Psoas muscle (tissue), 8 donors: ENCODE measurements around the gene TCF19. TPM values are rescaled to one million over a fixed set of nuclear protein-coding genes. Genes with fewer than 3 reads are reported as not detected.

ENCODE experiments used
- ATAC-seq, 4 donors: fragments of 200-7000 bp; cut with Tn5 transposase; one replicate each; pipeline ENCODE4 v1.9.1; 2020; ENCODE audit warnings: moderate library complexity in 3 of 4, mild to moderate bottlenecking in 2 of 4
- DNase-seq, 2 donors: peaks; one replicate each; pipeline ENCODE4 v3.0.0-alpha.2; 2020
- H3K27ac ChIP-seq: fragments of 200-600 bp; one replicate; pipeline ENCODE4 v1.8.0; 2022
- H3K27me3 ChIP-seq, 3 donors: fragments of 200-600 bp in 1 of 3; one replicate each; pipeline versions ENCODE4 v1.6.1 to v1.8.0; 2013 to 2022; ENCODE audit warnings: low read length in 2 of 3, mild to moderate bottlenecking in 2 of 3, moderate library complexity in 1 of 3; ENCODE audit not compliant: insufficient read depth in 3 of 3
- H3K36me3 ChIP-seq, 2 donors: fragments of 200-600 bp in 1 of 2; one replicate each; pipeline versions ENCODE4 v1.6.1 to v1.8.0; 2013 to 2022; ENCODE audit warnings: low read depth in 1 of 2, mild to moderate bottlenecking in 1 of 2, moderate library complexity in 1 of 2; ENCODE audit not compliant: insufficient read depth in 1 of 2
- H3K4me1 ChIP-seq: fragments of 200-600 bp; one replicate; pipeline ENCODE4 v1.8.0; 2022
- H3K4me3 ChIP-seq: fragments of 200-600 bp; one replicate; pipeline ENCODE4 v1.8.0; 2022; ENCODE audit warnings: mild to moderate bottlenecking
- H3K9me3 ChIP-seq: fragments of 200-600 bp; one replicate; pipeline ENCODE4 v1.8.0; 2022
- WGBS, 3 donors: extraction: QIAGEN DNeasy Blood & Tissue Kit; methylation state at CpG; one replicate each; pipeline versions ENCODE4 v1.1.6 to v1.1.7; 2013; 5-methylcytosine and 5-hydroxymethylcytosine counted together
- intact Hi-C, 2 donors: fragments of 100-400 bp; cut with DNase I; formaldehyde crosslinking; loops; one replicate each; pipeline versions ENCODE4 v1.11.0 to v1.14.2; 2022
- polyA plus RNA-seq, 3 donors: library from polyadenylated mRNA; stranded (reverse); fragments of 200-250 nt; gene quantifications; one replicate each; pipeline ENCODE4 v1.2.3, GENCODE V29; 2013
- total RNA-seq, 4 donors: library from RNA; stranded (reverse); fragmentation: NEBNext Ultra II Directional in 2 of 4; extraction: Animal tissue kit (Norgen Biotek cat#: 25700) in 2 of 4; gene quantifications; one replicate each; pipeline versions ENCODE4 v1.2.1 to v1.2.4, GENCODE V29; 2021 to 2023
- TF ChIP-seq, protein P1 (sequence below): fragments of 200-600 bp; IDR thresholded peaks from one replicate; pipeline ENCODE4 v1.8.0; 2022; ENCODE audit warnings: antibody characterized with exemption
- donor health status: healthy with polysubstance abuse.
- donor health status: DM: no; HTN: no; CAD: no; lungs with moderate emphysema.
- donor health status: Bipolar disorder and iron deficiency.
- donor health status: healthy.
- donor health status: DM: yes; HTN: yes; CAD: no.
- donor health status: DM: no; HTN: no; CAD: no.
- donor health status: DM: no; HTN: no; CAD: no.
- donor health status: DM: yes; HTN: yes; CAD: no.

The TCF19 gene
- total and polyA plus RNA-seq, 7 donors, result 1.4 to 4.8 (median 1.8) TPM

DNA sequence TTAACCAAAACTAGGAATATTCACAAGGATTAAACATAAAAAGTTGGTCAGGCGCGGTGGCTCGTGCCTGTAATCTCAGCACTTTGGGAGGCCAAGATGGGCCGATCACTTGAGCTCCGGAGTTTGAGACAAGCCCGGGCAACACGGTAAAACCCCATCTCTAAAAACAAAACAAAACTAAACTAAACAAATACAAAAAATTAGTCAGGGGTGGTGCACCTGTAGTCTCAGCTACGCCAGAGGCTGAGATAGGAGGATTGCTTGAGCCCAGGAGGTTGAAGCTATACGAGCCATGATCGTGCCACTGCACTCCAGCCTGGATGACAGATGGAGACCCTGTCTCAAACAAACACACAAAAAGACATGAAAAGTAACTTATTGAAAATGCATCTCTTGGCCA, 22.7 kb upstream of the TCF19 start:
- Histone ChIP-seq H3K36me3 (no peaks in the 10 kb centered on the region), H3K27me3 (no peaks in the 10 kb centered on the region), H3K4me3 (no peak overlapping the region), H3K4me1 (no peaks in the 10 kb centered on the region), H3K27ac (no peak overlapping the region), H3K9me3 (no peaks in the 10 kb centered on the region)
- TF ChIP-seq, protein P1, sequence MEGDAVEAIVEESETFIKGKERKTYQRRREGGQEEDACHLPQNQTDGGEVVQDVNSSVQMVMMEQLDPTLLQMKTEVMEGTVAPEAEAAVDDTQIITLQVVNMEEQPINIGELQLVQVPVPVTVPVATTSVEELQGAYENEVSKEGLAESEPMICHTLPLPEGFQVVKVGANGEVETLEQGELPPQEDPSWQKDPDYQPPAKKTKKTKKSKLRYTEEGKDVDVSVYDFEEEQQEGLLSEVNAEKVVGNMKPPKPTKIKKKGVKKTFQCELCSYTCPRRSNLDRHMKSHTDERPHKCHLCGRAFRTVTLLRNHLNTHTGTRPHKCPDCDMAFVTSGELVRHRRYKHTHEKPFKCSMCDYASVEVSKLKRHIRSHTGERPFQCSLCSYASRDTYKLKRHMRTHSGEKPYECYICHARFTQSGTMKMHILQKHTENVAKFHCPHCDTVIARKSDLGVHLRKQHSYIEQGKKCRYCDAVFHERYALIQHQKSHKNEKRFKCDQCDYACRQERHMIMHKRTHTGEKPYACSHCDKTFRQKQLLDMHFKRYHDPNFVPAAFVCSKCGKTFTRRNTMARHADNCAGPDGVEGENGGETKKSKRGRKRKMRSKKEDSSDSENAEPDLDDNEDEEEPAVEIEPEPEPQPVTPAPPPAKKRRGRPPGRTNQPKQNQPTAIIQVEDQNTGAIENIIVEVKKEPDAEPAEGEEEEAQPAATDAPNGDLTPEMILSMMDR, result no peak
- 82 to 94% (median 90%) methylated on average over 10 of the region's 10 CpGs for WGBS, 3 donors
- ATAC-seq (no peak), DNase-seq (no peak)
- intact Hi-C loops, result loop anchor here in 1 of 2 donors (2.0 kb wide), 1 partner anchor 231 kb away; no protein-coding TSS in a partner anchor

DNA sequence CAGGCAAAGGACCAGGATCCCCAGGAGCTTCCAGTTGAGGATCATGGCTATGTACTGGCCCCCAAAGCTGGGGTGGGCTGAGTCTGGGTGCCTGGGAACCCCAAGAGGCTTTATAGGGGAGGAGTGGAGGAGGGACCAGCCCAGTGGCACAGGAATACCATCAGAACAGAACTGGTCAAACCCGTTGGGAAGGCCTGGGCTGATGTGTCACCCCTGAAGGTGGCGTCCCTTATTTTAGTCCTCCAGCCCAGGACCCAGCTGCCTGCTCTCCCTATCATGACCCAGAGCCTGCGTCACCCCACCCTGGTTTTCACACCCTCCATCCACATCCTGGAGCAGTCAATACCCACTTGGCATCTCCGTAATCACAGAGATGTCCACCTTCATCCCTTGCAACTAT, 19.4 kb upstream of the TCF19 start, which contains the start of gene PSORS1C2:
Gene PSORS1C2, minus strand, starts transcription at position 85 of the 400 bp plus-strand sequence. Its CDS starts 40 bp downstream, at position 45.
- ATAC-seq (no peak), DNase-seq (no peak)
- no peak within 1 kb of the TSS for H3K4me3 ChIP-seq
- H3K27me3 ChIP-seq, result no peaks in the 10 kb centered on the region
- H3K36me3 ChIP-seq, result peaks cover 0 to 19% of the 10 kb centered on the region in 2 donors
- WGBS, 3 donors, result 80 to 94% (median 84%) methylated on average over 4 of the region's 4 CpGs
- TF ChIP-seq, protein P1, result no peak
- intact Hi-C loops, result loop anchor here (2.0 kb wide), 2 partner anchors 54 to 228 kb away; no protein-coding TSS in a partner anchor
- H3K9me3 ChIP-seq, result no peaks in the 10 kb centered on the region
- H3K27ac ChIP-seq, result no peak within 1 kb of the TSS
- no peaks in the 10 kb centered on the region for H3K4me1 ChIP-seq

DNA sequence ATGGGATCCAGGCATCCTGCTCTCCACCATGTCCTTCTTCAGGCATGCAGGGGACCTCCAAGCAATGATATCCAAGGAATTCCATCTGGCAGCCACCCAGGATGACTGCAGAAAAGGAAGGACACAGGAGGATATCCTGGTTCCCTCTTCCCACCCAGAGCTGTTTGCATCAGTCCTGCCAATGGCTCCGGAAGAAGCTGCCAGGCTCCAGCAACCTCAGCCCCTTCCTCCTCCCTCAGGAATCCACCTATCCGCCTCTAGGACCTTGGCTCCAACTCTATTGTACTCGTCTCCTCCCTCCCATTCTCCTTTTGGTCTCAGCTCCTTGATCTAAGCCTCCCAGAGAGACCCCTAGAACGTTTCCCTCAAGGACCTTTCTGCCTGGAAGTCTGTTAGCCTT, 18.8 kb upstream of the TCF19 start:
- Histone ChIP-seq H3K36me3 (peaks cover 0 to 26% of the 10 kb centered on the region in 2 donors), H3K27ac (no peak overlapping the region), H3K27me3 (no peaks in the 10 kb centered on the region), H3K4me3 (no peak overlapping the region), H3K4me1 (no peaks in the 10 kb centered on the region), H3K9me3 (no peaks in the 10 kb centered on the region)
- WGBS, 3 donors, result 15 to 16% (median 15%) methylated on average over 4 of the region's 4 CpGs
- TF ChIP-seq, protein P1, result no peak
- DNase-seq, result no peak
- ATAC-seq, result no peak
- intact Hi-C loops, result loop anchor here (2.0 kb wide), 2 partner anchors 53 to 227 kb away; no protein-coding TSS in a partner anchor

DNA sequence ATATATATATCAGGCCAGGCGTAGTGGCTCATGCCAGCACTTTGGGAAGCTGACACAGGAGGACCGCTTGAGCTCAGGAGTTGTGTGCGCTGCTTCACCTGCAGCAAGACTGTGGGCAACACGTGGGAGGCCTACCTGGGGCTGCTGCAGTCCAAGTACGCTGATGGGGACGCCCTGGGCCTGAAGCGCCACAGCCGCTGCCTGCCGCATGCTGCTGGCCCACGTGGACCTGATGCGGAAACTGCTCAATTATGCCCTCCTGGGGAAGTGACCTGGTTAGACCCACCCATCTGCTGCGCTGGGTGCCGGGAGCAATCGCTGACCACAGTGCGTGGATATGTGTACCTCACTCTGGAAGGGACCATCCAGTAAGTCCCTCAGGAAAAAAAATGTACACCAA, 17.7 kb upstream of the TCF19 start:
- Histone ChIP-seq H3K36me3 (peaks cover 0 to 35% of the 10 kb centered on the region in 2 donors), H3K27me3 (no peaks in the 10 kb centered on the region), H3K9me3 (no peaks in the 10 kb centered on the region), H3K27ac (no peak overlapping the region), H3K4me1 (no peaks in the 10 kb centered on the region), H3K4me3 (no peak overlapping the region)
- DNase-seq (peak in 1 of 2 donors; percentile 33), ATAC-seq (no peak)
- WGBS, 3 donors, result 83 to 89% (median 83%) methylated on average over 14 to 15 of the region's 15 CpGs
- intact Hi-C loops, result no loop called here
- TF ChIP-seq, protein P1, result no peak

DNA sequence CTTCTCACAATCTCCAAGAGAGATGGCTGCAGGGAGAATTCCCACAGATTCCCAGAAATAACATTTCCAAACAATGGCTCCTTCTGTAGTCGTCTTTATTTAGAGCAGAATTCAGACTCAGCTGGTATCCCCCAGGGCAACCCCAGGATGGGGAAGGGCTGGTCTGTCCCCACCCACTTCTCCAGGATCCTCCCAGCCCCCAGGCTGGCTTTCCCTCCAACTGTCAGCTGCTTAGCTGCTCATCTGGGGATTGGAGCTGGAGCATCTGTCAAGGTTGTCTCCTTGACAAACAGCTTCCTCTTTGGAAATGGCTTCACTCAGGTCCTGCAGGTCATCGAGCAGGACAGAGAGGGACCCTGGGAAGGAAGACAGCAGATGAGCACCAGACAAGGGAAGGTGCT, 16.0 kb upstream of the TCF19 start:
- no peaks in the 10 kb centered on the region for H3K27me3 ChIP-seq
- TF ChIP-seq, protein P1, result no peak
- no peak overlapping the region for H3K27ac ChIP-seq
- intact Hi-C loops, result no loop called here
- no peaks in the 10 kb centered on the region for H3K9me3 ChIP-seq
- WGBS, 3 donors, result 34 to 44% (median 39%) methylated on average over 2 of the region's 2 CpGs
- no peak overlapping the region for H3K4me3 ChIP-seq
- DNase-seq (peak in 1 of 2 donors; percentile 32), ATAC-seq (no peak)
- H3K36me3 ChIP-seq, result peaks cover 0 to 44% of the 10 kb centered on the region in 2 donors
- H3K4me1 ChIP-seq, result no peaks in the 10 kb centered on the region
